GM13976 (cell line): Measurements from ENCODE around the gene TTYH2.

Experiments used
- DNase-seq: peaks from one replicate; pipeline ENCODE4 v3.0.0; 2012; ENCODE audit warnings: low spot score
- in situ Hi-C: fragments of 300-500 bp; cut with MboI; formaldehyde crosslinking; loops from one replicate; pipeline ENCODE4 v1.12.0; 2022; ENCODE audit warnings: low sequenced_read_pairs, mixed read lengths, inconsistent platforms; ENCODE audit not compliant: unreplicated experiment
- TF ChIP-seq, protein P1 (sequence below): IDR thresholded peaks from 2 replicates; pipeline ENCODE4 v1.5.1; 2012; ENCODE audit warnings: borderline replicate concordance, mild to moderate bottlenecking; ENCODE audit not compliant: insufficient read depth; ENCODE audit errors: extremely low read depth, missing control alignments, control extremely low read depth

TTYH2 gene

DNA sequence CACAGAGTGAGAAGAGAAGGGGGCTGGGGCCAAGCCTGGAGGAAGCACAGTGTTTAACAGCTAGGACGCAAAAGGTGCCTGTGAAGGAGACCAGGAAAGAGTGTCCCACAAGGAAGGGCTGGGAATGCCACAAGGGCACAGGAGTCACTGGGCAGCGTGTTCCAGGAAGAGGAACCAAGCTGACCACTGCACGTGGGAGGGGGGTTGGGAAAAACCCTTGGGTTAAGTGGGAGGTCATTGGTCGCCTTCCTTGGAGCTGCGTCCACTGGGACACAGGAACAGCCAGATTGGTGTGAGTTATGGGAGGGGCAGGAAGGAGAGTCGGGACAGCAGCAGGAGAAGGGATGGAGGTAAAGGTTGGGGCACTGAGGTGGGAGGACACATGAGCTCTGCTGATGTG is 12.9 kb downstream of the TTYH2 start:
- in situ Hi-C loops: no loop called here
- TF ChIP-seq, protein P1, sequence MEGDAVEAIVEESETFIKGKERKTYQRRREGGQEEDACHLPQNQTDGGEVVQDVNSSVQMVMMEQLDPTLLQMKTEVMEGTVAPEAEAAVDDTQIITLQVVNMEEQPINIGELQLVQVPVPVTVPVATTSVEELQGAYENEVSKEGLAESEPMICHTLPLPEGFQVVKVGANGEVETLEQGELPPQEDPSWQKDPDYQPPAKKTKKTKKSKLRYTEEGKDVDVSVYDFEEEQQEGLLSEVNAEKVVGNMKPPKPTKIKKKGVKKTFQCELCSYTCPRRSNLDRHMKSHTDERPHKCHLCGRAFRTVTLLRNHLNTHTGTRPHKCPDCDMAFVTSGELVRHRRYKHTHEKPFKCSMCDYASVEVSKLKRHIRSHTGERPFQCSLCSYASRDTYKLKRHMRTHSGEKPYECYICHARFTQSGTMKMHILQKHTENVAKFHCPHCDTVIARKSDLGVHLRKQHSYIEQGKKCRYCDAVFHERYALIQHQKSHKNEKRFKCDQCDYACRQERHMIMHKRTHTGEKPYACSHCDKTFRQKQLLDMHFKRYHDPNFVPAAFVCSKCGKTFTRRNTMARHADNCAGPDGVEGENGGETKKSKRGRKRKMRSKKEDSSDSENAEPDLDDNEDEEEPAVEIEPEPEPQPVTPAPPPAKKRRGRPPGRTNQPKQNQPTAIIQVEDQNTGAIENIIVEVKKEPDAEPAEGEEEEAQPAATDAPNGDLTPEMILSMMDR: no peak
- DNase-seq: no peak

DNA sequence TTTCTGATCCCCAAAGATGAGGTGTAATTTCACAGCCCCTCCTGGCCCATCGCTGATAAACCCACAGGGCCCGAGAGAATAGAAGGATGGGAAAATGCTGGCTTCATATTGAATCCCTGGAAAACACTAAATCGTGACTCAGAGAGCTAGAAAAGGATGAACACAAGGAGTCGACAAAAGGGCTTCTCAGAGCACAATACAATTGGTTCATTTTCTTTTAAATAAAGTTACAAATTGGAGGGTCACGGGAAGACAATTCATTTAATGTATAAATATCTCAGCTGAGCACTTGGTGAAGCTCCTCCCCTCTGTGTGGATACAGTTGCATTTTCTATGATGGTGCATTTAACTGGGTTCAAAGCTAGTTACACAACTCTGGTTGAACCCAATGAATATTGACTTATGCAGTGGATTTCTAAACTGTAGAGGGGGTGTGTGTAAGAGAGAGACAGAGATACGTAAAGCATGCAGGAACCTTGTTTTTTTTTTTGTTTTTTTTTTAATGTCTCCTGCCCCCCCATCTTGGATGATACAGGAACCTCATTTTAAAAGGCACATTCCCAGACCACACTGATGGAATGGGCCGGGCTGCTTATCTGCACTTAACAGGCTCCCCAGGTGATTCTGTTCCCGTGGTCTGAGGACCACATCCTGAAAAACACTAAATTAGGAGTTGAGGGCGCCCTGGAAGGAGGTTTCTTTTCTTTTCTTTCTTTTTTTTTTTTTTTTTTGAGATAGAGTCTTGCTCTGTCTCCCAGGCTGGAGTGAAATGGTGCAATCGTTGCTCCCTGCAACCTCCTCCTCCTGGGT is 14.1 kb downstream of the TTYH2 start:
- TF ChIP-seq, protein P1: no peak
- in situ Hi-C loops: no loop called here
- DNase-seq: no peak

DNA sequence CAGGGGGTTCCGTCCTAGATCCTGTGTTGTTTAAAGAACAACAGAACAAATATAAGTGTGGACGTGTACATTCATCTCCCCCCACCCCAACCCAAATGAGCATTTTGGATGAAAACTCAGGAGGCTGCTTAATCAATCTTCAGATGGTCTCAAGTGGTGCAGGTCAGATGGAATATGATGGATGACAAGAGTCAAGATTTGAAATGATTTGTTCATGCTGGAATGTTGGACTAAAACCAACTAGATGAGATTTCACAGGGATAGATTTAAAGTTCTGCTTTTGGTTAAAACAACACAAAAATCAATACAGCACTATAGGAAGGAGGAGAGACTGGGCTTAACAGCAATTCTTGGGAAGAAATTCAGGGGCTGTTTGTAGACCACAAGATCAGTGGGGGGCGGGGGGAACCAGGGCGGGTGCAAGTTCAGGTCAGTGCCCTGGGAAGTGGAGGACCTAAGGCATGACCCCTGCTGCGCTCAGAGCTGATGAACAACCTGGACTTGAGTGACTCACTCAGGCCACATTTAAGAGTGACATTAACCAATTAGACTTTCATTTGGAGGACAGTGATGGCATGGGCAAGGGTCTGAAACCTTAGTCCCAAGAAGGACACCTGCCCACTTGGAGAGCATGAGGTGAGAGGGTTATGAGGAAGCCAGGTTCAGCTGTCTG is 15.1 kb downstream of the TTYH2 start:
- TF ChIP-seq, protein P1: no peak
- DNase-seq: no peak
- in situ Hi-C loops: no loop called here

DNA sequence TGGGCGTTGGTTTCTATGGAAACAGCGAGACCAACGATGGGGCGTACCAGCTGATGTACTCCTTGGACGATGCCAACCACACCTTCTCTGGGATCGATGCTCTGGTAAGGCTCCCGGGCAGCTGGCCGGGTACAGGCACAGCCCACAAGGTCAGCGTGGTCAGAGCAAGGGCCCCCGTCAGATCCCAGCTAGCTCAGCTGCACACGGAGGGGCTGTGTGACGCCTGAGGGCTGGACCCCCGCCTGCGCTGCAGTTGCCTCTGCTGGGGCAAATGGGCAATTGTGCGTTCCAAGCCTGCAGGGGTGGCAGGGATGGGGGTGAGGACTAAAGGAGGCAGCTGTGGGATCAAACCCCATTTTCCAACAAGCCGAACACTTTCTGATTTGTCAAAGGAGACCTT is 17.5 kb downstream of the TTYH2 start:
- TF ChIP-seq, protein P1: no peak
- no peak for DNase-seq
- in situ Hi-C loops: no loop called here

DNA sequence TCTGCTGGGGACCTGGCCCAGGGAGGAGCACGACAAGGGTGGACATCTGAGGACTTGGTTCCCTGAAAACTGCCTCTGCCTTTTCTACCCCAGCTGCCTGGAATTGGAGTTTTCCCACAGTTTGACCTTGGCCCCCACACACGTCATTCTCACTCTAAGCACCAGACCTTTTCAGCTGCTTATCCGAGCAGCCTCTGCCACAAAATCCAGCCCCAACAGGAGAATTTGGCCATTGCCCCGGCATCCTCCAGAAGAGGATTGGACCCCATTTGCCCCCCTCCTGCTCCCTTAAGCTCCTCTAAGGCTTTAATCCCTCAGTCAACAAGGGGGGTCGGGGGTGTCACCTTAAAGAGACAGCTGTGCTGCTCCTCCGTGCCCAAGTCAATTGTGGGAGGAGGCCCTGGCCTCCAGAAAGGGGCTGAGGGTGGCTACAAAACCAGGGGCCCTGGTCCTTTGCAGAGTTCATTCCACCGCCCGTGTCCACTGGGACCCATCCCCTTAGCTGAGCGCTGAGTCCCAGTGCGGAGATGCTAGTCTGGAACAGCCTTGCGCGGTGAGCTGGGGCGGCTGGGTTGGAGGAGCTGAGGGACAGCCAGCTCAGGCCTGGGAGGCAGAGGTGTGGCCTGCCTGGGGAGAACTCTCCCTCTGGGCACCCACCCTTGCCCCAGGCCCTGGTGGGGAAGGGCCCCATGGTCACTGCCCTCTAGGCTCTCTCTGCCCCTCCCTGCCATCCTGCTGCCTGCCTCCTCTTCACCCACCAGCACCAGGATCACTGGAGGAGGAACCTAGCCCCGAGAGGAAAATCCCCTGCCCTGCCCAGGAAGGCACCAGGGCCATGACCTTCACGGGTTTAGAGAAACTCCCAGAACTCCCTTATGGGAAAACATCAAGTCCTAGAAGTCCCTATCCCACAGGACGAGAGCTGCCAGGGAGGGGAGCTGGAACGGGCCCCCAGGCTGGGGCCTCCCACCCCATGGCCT is 18.8 kb downstream of the TTYH2 start:
- in situ Hi-C loops: no loop called here
- TF ChIP-seq, protein P1: no peak
- DNase-seq: no peak

DNA sequence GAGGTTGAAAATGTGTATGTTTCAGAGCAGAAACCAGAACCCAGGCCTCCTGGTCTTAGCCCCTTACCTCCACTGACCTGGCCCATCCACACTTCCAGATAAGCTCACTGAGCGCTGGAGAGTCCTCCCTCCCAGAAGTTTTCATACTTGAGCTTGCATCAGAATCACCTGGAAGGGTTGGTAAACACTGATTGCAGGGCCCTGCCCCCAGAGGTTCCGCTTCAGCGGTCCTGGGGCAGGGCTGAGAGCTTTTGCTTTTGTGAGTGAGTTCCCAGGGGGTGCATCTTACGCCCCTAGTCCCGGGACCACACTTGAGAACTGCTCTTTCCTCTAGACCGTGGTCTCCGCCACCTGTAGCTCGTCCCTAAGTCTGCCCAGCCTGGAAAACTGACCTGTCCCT is 20.6 kb downstream of the TTYH2 start:
- DNase-seq: no peak
- TF ChIP-seq, protein P1: no peak
- in situ Hi-C loops: no loop called here
